Measurements from ENCODE around the gene NUP58.

NUP58 gene

GRCh38 chr13:25267715-25268114 is 33.7 kb upstream of the NUP58 start:
- Histone ChIP-seq H3K9me3 (ENCODE audit: control insufficient read depth, insufficient read depth, low read length) (no peaks in the 10 kb centered on the region), H3K79me2 (ENCODE audit: control insufficient read depth, low read length) (peaks cover 11% of the 10 kb centered on the region), H3K9me2 (replicated peaks; ENCODE audit: control insufficient read depth, low read length) (no peaks in the 10 kb centered on the region), H3K4me3 (ENCODE audit: low read length) (no peak overlapping the region), H3K27me3 (ENCODE audit: control insufficient read depth, low read length) (no peaks in the 10 kb centered on the region), H3F3A (ENCODE audit: control insufficient read depth, insufficient read depth) (no peaks in the 10 kb centered on the region), H3K4me1 (ENCODE audit: control insufficient read depth, low read length) (no peaks in the 10 kb centered on the region), H3K36me3 (ENCODE audit: control insufficient read depth, low read length) (peaks cover 71% of the 10 kb centered on the region), H3K4me2 (ENCODE audit: low read length) (no peak overlapping the region), H3K27ac (ENCODE audit: low read depth, low read length) (no peak overlapping the region), H4K20me1 (ENCODE audit: control insufficient read depth, insufficient read depth, low read depth, low read length) (peaks cover 5% of the 10 kb centered on the region; the same call in 1 of the 2 replicates)
- TF ChIP-seq, protein P1, sequence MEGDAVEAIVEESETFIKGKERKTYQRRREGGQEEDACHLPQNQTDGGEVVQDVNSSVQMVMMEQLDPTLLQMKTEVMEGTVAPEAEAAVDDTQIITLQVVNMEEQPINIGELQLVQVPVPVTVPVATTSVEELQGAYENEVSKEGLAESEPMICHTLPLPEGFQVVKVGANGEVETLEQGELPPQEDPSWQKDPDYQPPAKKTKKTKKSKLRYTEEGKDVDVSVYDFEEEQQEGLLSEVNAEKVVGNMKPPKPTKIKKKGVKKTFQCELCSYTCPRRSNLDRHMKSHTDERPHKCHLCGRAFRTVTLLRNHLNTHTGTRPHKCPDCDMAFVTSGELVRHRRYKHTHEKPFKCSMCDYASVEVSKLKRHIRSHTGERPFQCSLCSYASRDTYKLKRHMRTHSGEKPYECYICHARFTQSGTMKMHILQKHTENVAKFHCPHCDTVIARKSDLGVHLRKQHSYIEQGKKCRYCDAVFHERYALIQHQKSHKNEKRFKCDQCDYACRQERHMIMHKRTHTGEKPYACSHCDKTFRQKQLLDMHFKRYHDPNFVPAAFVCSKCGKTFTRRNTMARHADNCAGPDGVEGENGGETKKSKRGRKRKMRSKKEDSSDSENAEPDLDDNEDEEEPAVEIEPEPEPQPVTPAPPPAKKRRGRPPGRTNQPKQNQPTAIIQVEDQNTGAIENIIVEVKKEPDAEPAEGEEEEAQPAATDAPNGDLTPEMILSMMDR (IDR thresholded peaks at IDR 0.05; ENCODE audit: low read depth, low read length, poor library complexity, severe bottlenecking): peak; percentile 34
- no peak for TF ChIP-seq EZH2phosphoT487 (IDR thresholded peaks at IDR 0.05; ENCODE audit: borderline replicate concordance, low read length)

- Histone ChIP-seq H3K27ac (ENCODE audit: low read depth, low read length) (no peak overlapping the region), H4K20me1 (ENCODE audit: control insufficient read depth, insufficient read depth, low read depth, low read length) (peaks cover 5% of the 10 kb centered on the region; the same call in 1 of the 2 replicates), H3K4me1 (ENCODE audit: control insufficient read depth, low read length) (no peaks in the 10 kb centered on the region), H3F3A (ENCODE audit: control insufficient read depth, insufficient read depth) (no peaks in the 10 kb centered on the region), H3K27me3 (ENCODE audit: control insufficient read depth, low read length) (no peaks in the 10 kb centered on the region), H3K79me2 (ENCODE audit: control insufficient read depth, low read length) (peaks cover 11% of the 10 kb centered on the region), H3K4me2 (ENCODE audit: low read length) (no peak overlapping the region), H3K36me3 (ENCODE audit: control insufficient read depth, low read length) (peaks cover 69% of the 10 kb centered on the region), H3K9me2 (replicated peaks; ENCODE audit: control insufficient read depth, low read length) (no peaks in the 10 kb centered on the region), H3K4me3 (ENCODE audit: low read length) (no peak overlapping the region), H3K9me3 (ENCODE audit: control insufficient read depth, insufficient read depth, low read length) (no peaks in the 10 kb centered on the region)
- TF ChIP-seq, protein P1 (IDR thresholded peaks at IDR 0.05; ENCODE audit: low read depth, low read length, poor library complexity, severe bottlenecking): no peak
- TF ChIP-seq EZH2phosphoT487 (IDR thresholded peaks at IDR 0.05; ENCODE audit: borderline replicate concordance, low read length): no peak
Measured at GRCh38 chr13:25268561-25268960, 32.9 kb upstream of the NUP58 start.

DNA sequence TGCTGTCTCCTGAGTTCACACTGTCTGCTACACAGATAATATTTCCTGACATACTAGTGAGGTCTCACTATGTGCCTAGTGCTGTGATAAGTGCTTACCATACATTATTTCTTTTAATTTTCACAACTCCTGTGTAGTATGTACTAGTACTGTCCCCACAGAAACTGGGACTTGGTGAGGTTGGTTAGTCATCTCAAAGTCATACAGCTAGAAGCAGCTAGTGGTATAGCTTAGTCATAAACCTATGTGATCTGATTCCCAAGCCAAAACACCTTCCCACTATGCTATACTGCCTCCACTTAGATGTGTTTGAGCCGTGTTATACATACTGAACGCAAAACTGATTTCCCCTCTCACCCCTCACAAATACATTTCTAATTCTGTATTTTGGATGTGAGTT is 24.7 kb upstream of the NUP58 start:
- H3K36me3 ChIP-seq (ENCODE audit: control insufficient read depth, low read length): peaks cover 25% of the 10 kb centered on the region
- no peak overlapping the region for H3K4me2 ChIP-seq (ENCODE audit: low read length)
- peaks cover 16% of the 10 kb centered on the region for H3K4me1 ChIP-seq (ENCODE audit: control insufficient read depth, low read length)
- TF ChIP-seq EZH2phosphoT487 (IDR thresholded peaks at IDR 0.05; ENCODE audit: borderline replicate concordance, low read length): no peak
- TF ChIP-seq, protein P1 (IDR thresholded peaks at IDR 0.05; ENCODE audit: low read depth, low read length, poor library complexity, severe bottlenecking): no peak
- H3K79me2 ChIP-seq (ENCODE audit: control insufficient read depth, low read length): peaks cover 73% of the 10 kb centered on the region
- H3K9me3 ChIP-seq (ENCODE audit: control insufficient read depth, insufficient read depth, low read length): no peaks in the 10 kb centered on the region
- H3K9me2 ChIP-seq (replicated peaks; ENCODE audit: control insufficient read depth, low read length): no peaks in the 10 kb centered on the region
- H3F3A ChIP-seq (ENCODE audit: control insufficient read depth, insufficient read depth): no peaks in the 10 kb centered on the region
- H3K4me3 ChIP-seq (ENCODE audit: low read length): no peak overlapping the region
- no peaks in the 10 kb centered on the region for H3K27me3 ChIP-seq (ENCODE audit: control insufficient read depth, low read length)
- H4K20me1 ChIP-seq (ENCODE audit: control insufficient read depth, insufficient read depth, low read depth, low read length): peaks cover 2% of the 10 kb centered on the region; the same call in 1 of the 2 replicates
- H3K27ac ChIP-seq (ENCODE audit: low read depth, low read length): no peak overlapping the region

Data from DOHH2 (cell line).